Stimulated activated CD8-positive, alpha-beta memory T cell treated with anti-CD3 and anti-CD28 coated beads, Interleukin-7, amount 100 ng/mL, for 48 hours (primary cell): Measurements from ENCODE around the gene LRCH3.

Experiments used
- DNase-seq, 2 donors: peaks; one replicate each; pipeline ENCODE4 v3.0.0-alpha.2; 2020; ENCODE audit warnings: low read depth in 1 of 2; ENCODE audit errors: extremely low read depth in 1 of 2

LRCH3 gene

GRCh38 chr3:197791113-197791891, at the start of gene LRCH3:
Gene LRCH3 (plus strand): TSS chr3:197791254. CDS start chr3:197791279, 25 bp downstream.
- peak; percentile 72 to 75 for DNase-seq

DNA sequence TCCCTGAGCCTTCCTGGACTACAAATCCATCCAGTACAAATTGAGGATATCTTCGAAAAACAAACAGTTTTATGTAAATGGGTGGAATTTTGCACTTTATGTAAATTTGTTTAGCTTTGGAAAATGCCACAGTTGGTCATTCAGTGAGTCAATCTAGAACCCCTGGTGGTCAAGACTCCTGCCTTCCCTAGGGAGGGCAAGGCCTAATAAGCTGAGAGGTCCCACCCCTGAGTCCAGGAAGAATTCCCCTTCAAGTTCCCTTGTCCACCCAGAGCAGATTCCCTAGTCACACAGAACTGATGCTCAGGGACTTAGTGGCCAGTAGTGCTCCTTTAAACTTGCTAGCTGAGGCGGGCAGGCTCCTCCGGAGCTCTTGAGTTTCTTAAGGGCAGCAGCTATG, 48.3 kb upstream of the LRCH3 start:
- DNase-seq: no peak

DNA sequence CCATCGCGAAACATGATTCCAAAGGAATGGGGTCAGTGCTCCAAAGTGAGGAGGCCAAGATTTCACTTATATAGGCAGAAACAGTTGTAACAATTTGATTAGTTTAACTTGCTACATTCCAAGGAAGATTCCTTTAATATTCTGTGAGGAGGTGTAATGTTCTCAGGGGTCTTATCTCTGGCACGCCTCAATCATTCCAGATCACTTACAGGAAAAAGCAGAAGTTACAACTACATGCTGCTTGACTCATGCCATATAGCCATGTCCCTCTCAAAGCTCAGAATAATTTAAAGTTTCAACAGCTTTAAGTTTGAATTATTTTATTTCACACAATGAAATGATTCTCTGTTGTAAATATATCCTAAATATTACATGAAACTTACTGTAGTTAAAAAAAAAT, 44.8 kb upstream of the LRCH3 start:
- no peak for DNase-seq

DNA sequence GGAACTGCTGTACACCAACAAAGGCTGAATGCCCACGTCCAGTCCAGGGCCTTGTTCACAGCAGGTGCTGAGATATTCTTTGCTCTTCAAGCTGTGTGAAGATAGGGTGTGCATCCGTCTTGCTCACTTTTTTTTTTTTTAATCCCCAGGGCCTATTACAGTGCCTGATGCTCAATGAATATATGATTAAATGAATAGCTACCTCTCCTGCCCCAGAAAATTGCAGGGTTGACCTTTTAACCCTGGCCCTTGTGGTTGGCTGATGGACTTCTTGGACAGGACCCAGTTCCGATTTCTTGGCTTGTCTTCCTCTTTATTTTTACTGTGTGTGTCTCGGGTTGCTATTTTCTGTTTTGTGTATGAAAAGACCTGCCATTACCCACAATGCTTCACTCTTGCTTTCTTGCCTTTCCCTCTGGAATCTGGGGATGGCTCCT, 44.2 kb upstream of the LRCH3 start:
- DNase-seq: no peak

DNA sequence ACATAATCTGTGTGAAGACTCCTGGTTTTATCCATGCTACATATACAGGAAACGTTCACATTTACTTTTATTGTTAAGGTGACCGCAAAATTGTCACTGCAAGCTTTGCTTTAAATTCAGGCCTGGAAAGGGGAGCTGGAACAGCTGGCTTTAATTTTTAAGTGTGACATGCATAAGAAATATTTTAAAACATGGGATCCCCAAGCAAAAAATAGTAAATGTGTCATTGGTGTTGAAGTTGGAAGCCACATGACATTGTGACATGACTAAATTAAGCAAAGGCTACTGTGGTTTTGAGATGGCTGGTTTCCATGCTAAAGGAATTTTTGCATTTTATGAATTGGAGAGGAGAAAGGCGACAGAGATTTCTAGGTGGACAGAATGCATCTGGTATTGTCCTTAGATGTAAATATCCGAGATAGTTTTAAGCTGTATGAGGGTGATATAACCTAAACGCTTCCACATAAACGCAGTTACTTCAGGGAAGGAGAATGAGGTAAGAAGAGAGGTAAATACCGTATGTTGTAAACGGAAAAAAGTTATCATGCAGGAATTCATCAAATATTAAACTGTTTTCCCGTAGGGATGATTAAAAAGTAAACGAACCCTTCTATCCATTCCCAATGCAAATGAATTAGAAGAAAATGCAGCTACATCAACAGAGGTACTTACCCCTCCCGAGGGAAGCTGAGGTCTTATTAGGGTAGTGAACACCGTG, 42.3 kb upstream of the LRCH3 start:
- DNase-seq: no peak

- peak; percentile 33 to 43 for DNase-seq
Observed at GRCh38 chr3:197749315-197749600, 41.8 kb upstream of the LRCH3 start.

DNA sequence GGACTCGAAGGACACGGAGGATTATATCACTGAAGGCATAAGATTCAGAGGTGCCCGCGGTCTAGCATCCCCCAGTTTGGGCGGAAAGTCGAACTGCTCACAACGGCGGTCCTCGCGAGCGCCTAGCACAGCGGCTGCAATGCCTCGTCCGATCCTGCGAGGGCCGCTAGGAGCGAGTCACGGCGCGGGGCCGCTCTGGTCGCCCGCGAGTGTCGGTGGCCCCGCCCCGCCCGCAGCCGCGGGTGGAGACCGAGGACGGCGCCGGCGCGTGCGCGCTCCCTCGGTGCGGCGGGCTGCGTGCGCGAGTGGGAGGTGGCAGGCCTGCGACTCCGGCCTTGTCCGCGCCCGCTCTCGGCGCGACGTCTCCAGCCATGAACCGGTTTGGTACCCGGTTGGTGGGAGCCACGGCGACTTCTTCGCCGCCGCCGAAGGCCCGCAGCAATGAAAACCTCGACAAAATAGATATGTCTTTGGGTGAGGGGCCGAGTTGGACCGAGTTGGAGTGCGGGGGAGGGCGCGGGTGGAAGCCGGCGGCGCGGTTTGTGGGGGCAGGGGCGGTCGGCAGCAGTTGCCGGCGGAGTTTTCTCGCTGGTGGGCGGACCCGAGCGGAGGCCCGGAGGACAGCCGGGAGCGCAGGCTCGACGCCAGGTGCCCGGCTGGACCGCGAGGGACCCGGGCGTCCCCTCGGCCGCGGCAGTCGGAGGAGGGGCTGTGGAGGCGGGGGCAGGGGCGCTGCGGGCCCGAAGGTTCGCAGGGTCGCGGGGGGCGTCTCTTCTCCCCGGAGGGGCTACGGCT, 41.3 kb upstream of the LRCH3 start, which contains the start of gene FYTTD1:
Gene FYTTD1 (plus strand): TSS at position 283 of the 795 bp plus-strand sequence. CDS start 89 bp downstream, at position 372.
- DNase-seq: peak; percentile 74

DNA sequence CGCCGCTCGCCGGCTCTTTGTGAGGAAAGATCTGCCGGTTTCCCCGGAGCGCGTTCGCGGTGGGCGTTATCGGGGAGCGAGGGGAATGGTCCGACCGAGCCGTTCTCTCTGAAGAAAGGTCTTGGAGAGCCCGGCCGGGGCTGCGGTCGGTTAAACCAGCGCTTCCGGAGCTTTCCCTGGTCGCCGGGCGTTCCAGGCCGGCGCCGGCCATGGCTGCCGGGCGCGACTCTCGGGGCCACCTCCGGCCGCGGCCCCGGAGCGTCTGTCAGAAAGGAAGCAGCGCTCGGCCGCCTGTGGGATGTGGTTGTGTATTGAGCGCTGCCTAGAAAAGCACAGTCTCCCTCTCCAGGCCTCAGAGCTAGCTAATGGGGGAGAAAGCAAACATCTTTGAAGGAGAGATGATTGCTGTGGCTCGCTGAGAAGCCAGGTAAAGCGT, 40.6 kb upstream of the LRCH3 start:
- peak; percentile 19 to 25 for DNase-seq

- peak in 1 of 2 donors; percentile 27 for DNase-seq
Observed at GRCh38 chr3:197750858-197751737, 40.0 kb upstream of the LRCH3 start.

GRCh38 chr3:197752107-197752506, 38.9 kb upstream of the LRCH3 start:
- peak in 1 of 2 donors; percentile 20 for DNase-seq

DNA sequence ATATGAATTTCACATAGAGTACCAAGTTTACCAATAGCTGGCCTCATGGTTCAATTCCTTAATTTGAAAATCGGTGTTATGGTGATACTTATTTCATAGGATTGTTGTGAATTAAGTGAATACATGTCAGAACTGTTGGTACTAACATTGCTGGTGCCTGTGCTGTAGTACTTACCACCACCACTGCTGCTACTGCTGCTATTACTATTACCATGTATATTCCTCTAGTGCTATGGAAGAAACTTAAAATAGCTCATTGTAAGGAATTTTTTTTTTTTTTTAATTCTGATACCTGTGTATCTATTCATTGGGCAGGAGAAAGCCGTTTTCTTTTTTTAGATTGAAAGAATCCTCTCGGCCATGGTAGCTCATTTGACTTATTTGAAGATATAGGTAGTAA, 37.8 kb upstream of the LRCH3 start:
- no peak for DNase-seq

DNA sequence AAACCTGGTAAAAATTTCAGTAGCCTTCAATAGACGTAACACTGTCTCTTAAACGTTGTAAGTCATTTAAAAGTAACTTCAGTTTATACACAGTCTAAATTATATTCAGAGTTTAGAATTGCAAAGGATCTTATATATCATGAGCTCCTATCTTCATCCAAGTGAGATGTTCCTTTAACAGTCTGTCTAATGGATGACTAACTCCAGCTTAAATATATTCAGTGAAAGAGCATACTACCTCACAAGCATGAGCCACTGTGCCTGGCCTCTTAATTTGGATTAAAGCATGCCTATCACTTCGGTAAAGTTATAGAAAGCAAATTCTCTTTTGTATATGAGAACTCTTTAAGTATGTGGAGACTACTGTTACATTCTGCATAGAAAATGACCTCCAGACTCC, 34.4 kb upstream of the LRCH3 start:
- no peak for DNase-seq

DNA sequence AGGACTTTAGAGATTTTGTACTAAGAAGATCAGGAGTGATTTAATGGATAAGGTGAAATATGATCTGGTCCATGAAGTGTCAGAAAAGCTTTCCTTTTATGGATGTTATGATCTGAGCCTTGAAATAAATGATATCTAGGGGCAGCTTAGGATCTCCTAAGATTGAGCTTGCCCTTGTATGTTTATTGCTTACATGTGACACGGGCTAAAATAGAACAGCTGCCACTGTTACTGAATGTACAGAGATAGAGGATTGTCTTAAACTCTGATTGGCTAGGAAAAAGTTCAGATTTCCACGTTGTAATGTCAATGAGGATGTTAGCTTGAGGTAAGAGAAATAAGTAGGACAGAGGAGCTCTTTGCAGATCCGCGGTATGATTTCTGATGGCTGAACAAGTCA, 32.5 kb upstream of the LRCH3 start:
- no peak for DNase-seq

DNA sequence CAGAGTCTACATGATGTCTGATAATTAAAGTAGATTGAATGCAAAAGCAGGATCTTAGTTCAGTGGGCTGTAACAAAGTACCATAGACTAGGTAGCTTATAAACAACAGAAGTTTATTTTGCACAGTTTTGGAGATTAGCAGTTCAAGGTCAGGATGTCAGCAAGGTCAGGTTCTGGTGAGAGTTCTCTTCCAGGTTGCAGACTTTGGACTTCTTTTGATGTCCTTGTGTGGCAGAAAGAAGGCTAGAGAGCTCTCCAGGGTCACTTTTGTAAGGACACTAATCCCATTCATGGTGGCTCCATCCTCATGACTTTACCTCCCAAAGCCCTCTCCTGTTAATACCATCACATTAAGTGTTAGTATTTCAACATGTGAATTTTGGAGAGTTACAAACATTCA, 29.3 kb upstream of the LRCH3 start:
- no peak for DNase-seq

DNA sequence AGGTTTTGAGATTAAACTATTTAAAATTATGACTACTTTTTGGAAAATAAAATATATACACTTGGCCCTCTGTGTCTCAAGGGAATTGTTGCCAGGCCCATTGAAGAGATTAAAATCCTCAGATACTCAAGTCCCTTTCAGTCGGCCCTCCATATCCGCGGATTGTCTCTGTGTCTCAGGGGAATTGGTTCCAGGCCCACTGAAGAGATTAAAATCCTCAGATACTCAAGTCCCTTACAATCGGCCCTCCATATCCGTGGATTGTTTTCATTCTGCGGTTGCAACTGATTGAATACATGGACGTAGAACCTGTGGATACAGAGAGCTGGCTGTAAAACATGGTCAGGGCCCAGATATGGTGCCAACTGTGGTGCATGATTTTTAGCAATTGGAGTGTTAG, 15.7 kb upstream of the LRCH3 start:
- no peak for DNase-seq

- DNase-seq: no peak
Observed at GRCh38 chr3:197782230-197782629, 8.8 kb upstream of the LRCH3 start.

DNA sequence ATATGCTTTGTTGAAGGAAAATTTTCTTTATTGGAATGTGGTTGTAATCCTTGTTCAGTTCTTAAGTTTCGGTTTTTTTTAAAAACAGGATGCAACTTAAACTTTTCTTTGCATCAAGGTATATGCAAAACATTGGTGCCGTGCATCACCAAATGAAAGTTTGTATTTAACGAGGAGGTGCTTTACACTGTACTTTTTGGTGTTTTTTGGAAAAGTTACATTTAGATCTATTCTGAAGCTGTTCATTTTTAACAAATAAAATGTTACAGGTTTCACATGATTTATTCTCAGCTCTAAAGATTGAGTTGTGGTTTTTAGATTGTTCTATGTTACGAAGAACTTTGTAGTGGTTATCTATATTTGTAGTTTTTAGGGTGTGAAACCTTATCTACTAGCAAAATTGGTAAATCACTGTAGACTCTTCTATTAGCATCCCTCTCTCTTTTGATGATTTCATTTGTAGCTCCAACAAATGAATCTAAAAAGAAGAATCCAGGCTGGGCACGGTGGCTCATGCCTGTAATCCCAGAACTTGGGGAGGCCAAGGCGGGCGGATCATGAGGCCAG, 7.0 kb upstream of the LRCH3 start:
- no peak for DNase-seq

DNA sequence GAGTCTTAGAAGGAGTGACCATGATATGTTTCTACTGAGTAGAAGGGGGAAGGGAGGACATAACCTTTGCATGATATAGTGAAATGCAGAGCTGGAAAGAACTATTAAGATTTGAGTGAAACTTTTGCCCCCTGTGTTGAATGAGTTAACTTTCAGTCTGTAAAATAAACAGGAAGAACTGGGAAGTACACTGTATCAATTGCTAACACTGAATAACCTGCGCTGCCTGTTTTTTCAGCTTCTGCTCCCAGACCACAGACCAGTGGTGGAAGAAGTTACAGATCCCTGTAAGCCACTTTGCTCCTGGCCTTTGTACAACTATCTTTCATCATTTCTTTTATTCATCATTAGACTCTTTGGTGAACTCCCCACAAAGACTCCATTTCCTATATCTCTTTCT, 3.6 kb upstream of the LRCH3 start:
- no peak for DNase-seq

DNA sequence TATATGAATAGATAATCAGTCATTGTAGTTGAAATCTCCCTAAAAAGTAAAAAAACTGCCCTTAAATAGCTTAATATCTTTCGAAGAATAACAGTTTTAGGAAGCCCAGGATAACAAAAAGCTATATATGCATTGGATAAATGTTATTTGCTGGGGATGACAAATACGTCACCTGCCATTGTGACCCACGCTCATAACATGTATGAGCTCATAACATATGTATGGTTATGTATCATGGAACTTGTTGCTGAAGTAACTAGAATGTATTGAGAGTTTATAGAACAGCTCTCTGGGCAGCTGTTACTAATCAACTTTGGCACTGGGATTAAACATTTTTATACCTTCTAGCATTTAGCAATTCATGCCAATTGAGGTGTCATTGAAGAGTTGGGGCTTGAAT, 1.7 kb upstream of the LRCH3 start:
- no peak for DNase-seq

DNA sequence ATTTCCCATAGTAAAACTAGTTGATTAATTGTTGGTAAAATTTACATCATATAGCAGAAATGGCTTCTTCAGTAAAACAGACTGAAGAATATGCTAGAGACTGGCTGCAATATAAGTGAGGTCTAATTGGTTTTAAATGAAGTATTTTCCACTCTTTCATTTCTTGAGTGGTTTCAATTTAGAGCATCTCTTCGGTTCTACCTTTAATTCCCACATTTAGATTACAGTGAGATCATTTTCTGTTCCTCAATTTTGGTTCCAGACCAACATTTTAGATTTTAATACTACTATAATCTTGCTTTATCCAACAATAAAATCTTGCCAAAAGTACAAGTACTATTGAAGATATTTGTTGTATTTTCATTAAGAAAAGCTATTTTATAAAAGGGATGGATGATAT, 1.0 kb upstream of the LRCH3 start:
- no peak for DNase-seq
